Mesothelial cell of epicardium (in vitro differentiated cells): ENCODE data around the gene SH3GL1. TPM values are rescaled to one million over a fixed set of nuclear protein-coding genes. Genes with fewer than 3 reads are reported as not detected.

Experiments
- DNase-seq, 2 experiments: peaks; one replicate each; pipeline ENCODE4 v3.0.0; 2021; ENCODE audit warnings: low spot score in 2 of 2; ENCODE audit not compliant: unreplicated experiment in 2 of 2
- H3K27ac Mint-ChIP-seq: 2 replicates; pipeline ENCODE4 v1.8.0; 2021; ENCODE audit warnings: mixed read lengths
- H3K27me3 Mint-ChIP-seq: 2 replicates; pipeline ENCODE4 v1.8.0; 2021; ENCODE audit warnings: low read depth, mixed read lengths
- H3K36me3 Mint-ChIP-seq: 2 replicates; pipeline ENCODE4 v1.8.0; 2021; ENCODE audit warnings: mixed read lengths
- H3K4me1 Mint-ChIP-seq: 2 replicates; pipeline ENCODE4 v1.8.0; 2021; ENCODE audit warnings: mixed read lengths
- H3K4me3 Mint-ChIP-seq: 2 replicates; pipeline ENCODE4 v1.8.0; 2021; ENCODE audit warnings: mild to moderate bottlenecking, moderate library complexity, mixed read lengths
- H3K9me3 Mint-ChIP-seq: 2 replicates; pipeline ENCODE4 v1.8.0; 2021; ENCODE audit warnings: mixed read lengths
- total RNA-seq: library from RNA; stranded (reverse); gene quantifications from 3 replicates; pipeline ENCODE4 v1.2.1, GENCODE V29; 2021
- TF ChIP-seq, protein P1 (sequence below): fragments of 200-600 bp; sonication (generic); IDR thresholded peaks from one replicate; pipeline ENCODE4 v1.5.0; 2021; ENCODE audit warnings: antibody characterized with exemption; ENCODE audit not compliant: unreplicated experiment

The SH3GL1 gene
- total RNA-seq, 1 donor from 2014 or later, result 90.1 TPM

DNA sequence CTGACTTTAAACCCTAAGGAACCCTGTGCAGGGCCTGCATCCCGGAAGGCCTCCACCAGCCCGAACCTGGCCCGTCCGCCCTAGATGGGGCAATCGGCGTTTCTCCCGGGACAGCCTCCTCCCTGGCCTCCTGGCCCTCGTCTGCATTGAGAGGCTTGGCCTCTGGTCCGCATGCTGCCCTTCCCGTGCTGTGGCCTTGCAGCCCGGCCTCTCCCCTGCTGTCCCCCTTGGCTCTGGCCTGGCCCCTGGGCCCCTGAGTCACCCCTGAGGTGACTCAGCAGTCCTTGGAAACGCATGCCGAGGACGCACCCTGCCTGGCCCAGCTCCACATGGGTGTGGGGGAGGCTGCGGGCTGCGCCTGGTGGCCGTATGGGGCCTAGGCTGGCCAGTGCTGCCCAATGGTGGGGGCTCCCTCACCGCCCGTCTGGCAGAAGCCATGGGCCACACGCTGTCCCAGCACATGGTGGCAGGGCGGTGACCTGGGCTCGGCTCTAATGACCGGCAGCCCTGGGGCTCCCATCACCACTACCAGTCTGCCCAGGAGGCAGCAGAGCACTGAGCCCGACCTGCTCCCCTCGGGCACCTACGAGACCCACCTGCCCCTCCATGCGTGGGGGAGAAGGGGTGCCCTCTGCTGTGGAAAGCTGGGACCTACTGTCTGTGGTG is 25.7 kb downstream of the SH3GL1 start:
- Mint-ChIP-seq H3K27ac (peak overlapping the region; percentile 98), H3K27me3 (no peaks in the 10 kb centered on the region), H3K9me3 (no peaks in the 10 kb centered on the region), H3K4me1 (peaks cover 58% of the 10 kb centered on the region), H3K4me3 (peak overlapping the region; percentile 24), H3K36me3 (no peaks in the 10 kb centered on the region)
- DNase-seq, result no peak
- TF ChIP-seq, protein P1, sequence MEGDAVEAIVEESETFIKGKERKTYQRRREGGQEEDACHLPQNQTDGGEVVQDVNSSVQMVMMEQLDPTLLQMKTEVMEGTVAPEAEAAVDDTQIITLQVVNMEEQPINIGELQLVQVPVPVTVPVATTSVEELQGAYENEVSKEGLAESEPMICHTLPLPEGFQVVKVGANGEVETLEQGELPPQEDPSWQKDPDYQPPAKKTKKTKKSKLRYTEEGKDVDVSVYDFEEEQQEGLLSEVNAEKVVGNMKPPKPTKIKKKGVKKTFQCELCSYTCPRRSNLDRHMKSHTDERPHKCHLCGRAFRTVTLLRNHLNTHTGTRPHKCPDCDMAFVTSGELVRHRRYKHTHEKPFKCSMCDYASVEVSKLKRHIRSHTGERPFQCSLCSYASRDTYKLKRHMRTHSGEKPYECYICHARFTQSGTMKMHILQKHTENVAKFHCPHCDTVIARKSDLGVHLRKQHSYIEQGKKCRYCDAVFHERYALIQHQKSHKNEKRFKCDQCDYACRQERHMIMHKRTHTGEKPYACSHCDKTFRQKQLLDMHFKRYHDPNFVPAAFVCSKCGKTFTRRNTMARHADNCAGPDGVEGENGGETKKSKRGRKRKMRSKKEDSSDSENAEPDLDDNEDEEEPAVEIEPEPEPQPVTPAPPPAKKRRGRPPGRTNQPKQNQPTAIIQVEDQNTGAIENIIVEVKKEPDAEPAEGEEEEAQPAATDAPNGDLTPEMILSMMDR, result no peak

GRCh38 chr19:4373601-4374497 is 26.5 kb downstream of the SH3GL1 start:
- H3K4me1 Mint-ChIP-seq, result peaks cover 61% of the 10 kb centered on the region
- H3K9me3 Mint-ChIP-seq, result no peaks in the 10 kb centered on the region
- no peaks in the 10 kb centered on the region for H3K36me3 Mint-ChIP-seq
- no peak for DNase-seq
- peak overlapping the region; percentile 30 for H3K4me3 Mint-ChIP-seq
- TF ChIP-seq, protein P1, result no peak
- no peaks in the 10 kb centered on the region for H3K27me3 Mint-ChIP-seq
- peak overlapping the region; percentile 95 for H3K27ac Mint-ChIP-seq

DNA sequence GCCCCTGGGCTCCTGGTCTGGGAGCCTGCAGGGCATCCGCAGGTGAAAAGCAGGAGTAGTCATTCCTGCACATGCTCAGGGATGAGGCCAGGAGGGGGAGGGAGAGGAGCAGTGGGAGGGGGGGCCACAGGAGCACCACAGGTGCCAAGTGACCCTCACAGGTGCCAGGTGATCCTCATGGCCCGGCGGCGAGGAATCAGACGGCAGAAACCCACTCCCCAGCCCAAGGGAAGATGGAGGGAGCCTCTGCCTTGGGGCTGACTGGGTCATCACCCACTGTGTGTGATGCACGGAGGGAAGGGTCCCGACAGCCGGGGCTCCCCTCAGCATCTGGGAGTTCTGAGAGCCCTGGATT is 27.4 kb downstream of the SH3GL1 start:
- H3K4me3 Mint-ChIP-seq, result no peak overlapping the region
- H3K9me3 Mint-ChIP-seq, result no peaks in the 10 kb centered on the region
- H3K4me1 Mint-ChIP-seq, result peaks cover 67% of the 10 kb centered on the region
- TF ChIP-seq, protein P1, result no peak
- H3K27ac Mint-ChIP-seq, result peak overlapping the region; percentile 73
- no peaks in the 10 kb centered on the region for H3K27me3 Mint-ChIP-seq
- DNase-seq, result no peak
- no peaks in the 10 kb centered on the region for H3K36me3 Mint-ChIP-seq

GRCh38 chr19:4372165-4373012 is 28.0 kb downstream of the SH3GL1 start:
- peak overlapping the region; percentile 71 for H3K27ac Mint-ChIP-seq
- no peaks in the 10 kb centered on the region for H3K27me3 Mint-ChIP-seq

More at GRCh38 chr19:4372165-4373012, 28.0 kb downstream of the SH3GL1 start:
- no peak for DNase-seq
- TF ChIP-seq, protein P1, result no peak
- H3K4me3 Mint-ChIP-seq, result no peak overlapping the region
- peaks cover 69% of the 10 kb centered on the region for H3K4me1 Mint-ChIP-seq
- H3K36me3 Mint-ChIP-seq, result no peaks in the 10 kb centered on the region
- no peaks in the 10 kb centered on the region for H3K9me3 Mint-ChIP-seq
